Endothelial cell of umbilical vein (primary cell): ENCODE measurements around the gene DEPDC1. TPM values are rescaled to one million over a fixed set of nuclear protein-coding genes. Genes with fewer than 3 reads are reported as not detected.
"Not testable (repeated sequence)": the region's sequence is repeated elsewhere in the genome, so short reads cannot be mapped to it uniquely, and the experiment has no call there.

Experiments
- BruUV-seq: library from RNA; stranded (reverse); fragments of 400-500 nt; replicated peaks from 2 replicates; lab custom pipeline; 2021; lab: Mats Ljungman, UMichigan
- CTCF ChIA-PET: fragments of 300-600, 350-600 bp; sonication (Branson Sonifier 250); formaldehyde crosslinking; loops from one replicate; lab custom pipeline; 2021; ENCODE audit warnings: antibody characterized with exemption, inconsistent platforms; lab: Charles Lee
- POLR2A ChIA-PET: fragments of 300-600, 350-600 bp; sonication (Branson Sonifier 250); formaldehyde crosslinking; loops from one replicate; lab custom pipeline; 2021; ENCODE audit warnings: antibody characterized with exemption, inconsistent platforms; lab: Charles Lee
- DNase-seq: peaks from one replicate; pipeline ENCODE4 v3.0.0-alpha.2; 2011; ENCODE audit warnings: low read depth, low spot score
- FAIRE-seq: peaks from 2 replicates; lab custom pipeline; 2011; peaks lifted over from hg19 to GRCh38; lab: Jason Lieb, UNC
- H2AFZ ChIP-seq: 2 replicates; pipeline ENCODE4 v1.6.0; 2012; ENCODE audit warnings: low read depth, low read length, control low read depth, inconsistent platforms
- H3K27ac ChIP-seq: 2 replicates; pipeline ENCODE4 v1.5.1; 2011; ENCODE audit warnings: low read depth, mild to moderate bottlenecking, control low read depth, low read length, moderate library complexity; ENCODE audit not compliant: insufficient read depth
- H3K27me3 ChIP-seq, 2 experiments: 2 replicates each; pipeline versions ENCODE4 v1.6.0 to v1.6.1; 2011; ENCODE audit warnings: low read length in 2 of 2, mixed read lengths in 1 of 2; ENCODE audit not compliant: control insufficient read depth in 2 of 2, insufficient read depth in 2 of 2
- H3K36me3 ChIP-seq, 2 experiments: 2 replicates in 1 of 2; 3 replicates in 1 of 2; pipeline ENCODE4 v1.5.1; 2011; ENCODE audit warnings: low read length in 2 of 2, mild to moderate bottlenecking in 1 of 2, moderate library complexity in 1 of 2; ENCODE audit not compliant: control insufficient read depth in 2 of 2, insufficient read depth in 2 of 2; ENCODE audit errors: extremely low read depth in 1 of 2
- H3K4me1 ChIP-seq: 3 replicates; pipeline ENCODE4 v1.5.1; 2011; ENCODE audit warnings: mild to moderate bottlenecking, low read length; ENCODE audit not compliant: control insufficient read depth, insufficient read depth; ENCODE audit errors: extremely low read depth
- H3K4me2 ChIP-seq: 2 replicates; pipeline ENCODE4 v1.6.1; 2011; ENCODE audit warnings: low read length, control low read depth, mixed read lengths; ENCODE audit not compliant: insufficient read depth
- H3K4me3 ChIP-seq, 3 experiments: fragments of 200-600 bp in 1 of 3; sonication (generic), shearing (Covaris generic) in 1 of 3; replicated peaks in 1 of 3; 2 replicates each; pipeline ENCODE4 v1.5.1; 2011 to 2016; ENCODE audit warnings: control low read depth in 3 of 3, low read length in 3 of 3, mild to moderate bottlenecking in 2 of 3, inconsistent platforms in 1 of 3, low read depth in 1 of 3, moderate library complexity in 1 of 3; ENCODE audit not compliant: insufficient read depth in 1 of 3
- H3K79me2 ChIP-seq: 2 replicates; pipeline ENCODE4 v1.6.0; 2012; ENCODE audit warnings: low read length, inconsistent platforms; ENCODE audit not compliant: control insufficient read depth, insufficient read depth
- H3K9ac ChIP-seq: replicated peaks from 2 replicates; pipeline ENCODE3; 2011; ENCODE audit warnings: low read length, control low read depth; ENCODE audit not compliant: insufficient read depth; ENCODE audit errors: extremely low read depth
- H3K9me1 ChIP-seq: replicated peaks from 3 replicates; pipeline ENCODE4 v1.6.0; 2011; ENCODE audit warnings: mild to moderate bottlenecking, low read length; ENCODE audit not compliant: control insufficient read depth, insufficient read depth; ENCODE audit errors: extremely low read depth
- H3K9me3 ChIP-seq: replicated peaks from 2 replicates; pipeline ENCODE4 v1.5.1; 2012; ENCODE audit warnings: low read length, inconsistent platforms; ENCODE audit not compliant: control insufficient read depth, insufficient read depth
- H4K20me1 ChIP-seq: replicated peaks from 2 replicates; pipeline ENCODE3; 2011; ENCODE audit warnings: mild to moderate bottlenecking, low read length; ENCODE audit not compliant: control insufficient read depth, insufficient read depth; ENCODE audit errors: extremely low read depth
- FOS ChIP-seq: IDR thresholded peaks from 2 replicates; pipeline ENCODE4 v1.6.1; 2011; ENCODE audit warnings: mild to moderate bottlenecking, low read length, moderate library complexity, borderline replicate concordance; ENCODE audit not compliant: insufficient read depth
- JUN ChIP-seq: IDR thresholded peaks from 2 replicates; pipeline ENCODE4 v1.6.1; 2011; ENCODE audit warnings: borderline replicate concordance, low read depth; ENCODE audit not compliant: insufficient read length, insufficient read depth
- dilution Hi-C: fragments of 300-500 bp; cut with MboI; formaldehyde crosslinking; loops from one replicate; pipeline ENCODE4 v1.15.0; 2019; ENCODE audit warnings: low sequenced_read_pairs; ENCODE audit not compliant: extremely low pct_ligation_motif_present
- intact Hi-C: fragments of 100-400 bp; cut with micrococcal nuclease; formaldehyde crosslinking; loops from one replicate; pipeline ENCODE4 v1.10.0; 2022
- polyA plus RNA-seq, 4 experiments: library from polyadenylated mRNA; depleted of rRNA in 3 of 4; stranded (reverse) in 3 of 4; unstranded in 1 of 4; fragments of >200 nt; gene quantifications; 2 replicates each; pipeline versions ENCODE4 v1.2.1 to v1.2.3, GENCODE V29; 2011 to 2012; ENCODE audit warnings: missing spikeins in 1 of 4
- total RNA-seq: library from RNA; stranded (reverse); gene quantifications from 2 replicates; pipeline ENCODE4 v1.2.3, GENCODE V29; 2021
- TF ChIP-seq, protein P1 (sequence below), 2 donors: IDR thresholded peaks; 1 replicate in 1 of 2; 2 replicates in 1 of 2; pipeline ENCODE4 v1.5.1; 2011; ENCODE audit warnings: low read length in 2 of 2, mild to moderate bottlenecking in 2 of 2, moderate library complexity in 2 of 2, control low read depth in 1 of 2, inconsistent platforms in 1 of 2, low read depth in 1 of 2; ENCODE audit not compliant: insufficient read depth in 1 of 2; ENCODE audit errors: extremely low read depth in 1 of 2
- TF ChIP-seq, protein P2 (sequence below): IDR thresholded peaks from 2 replicates; pipeline ENCODE4 v1.6.1; 2011; ENCODE audit not compliant: insufficient read depth, insufficient read length

DEPDC1 gene
- total and polyA plus RNA-seq, 2 donors (not counting 3 experiments of a cell fraction or from before 2014, with no cell fraction given): 5.5 to 30.4 TPM

DNA sequence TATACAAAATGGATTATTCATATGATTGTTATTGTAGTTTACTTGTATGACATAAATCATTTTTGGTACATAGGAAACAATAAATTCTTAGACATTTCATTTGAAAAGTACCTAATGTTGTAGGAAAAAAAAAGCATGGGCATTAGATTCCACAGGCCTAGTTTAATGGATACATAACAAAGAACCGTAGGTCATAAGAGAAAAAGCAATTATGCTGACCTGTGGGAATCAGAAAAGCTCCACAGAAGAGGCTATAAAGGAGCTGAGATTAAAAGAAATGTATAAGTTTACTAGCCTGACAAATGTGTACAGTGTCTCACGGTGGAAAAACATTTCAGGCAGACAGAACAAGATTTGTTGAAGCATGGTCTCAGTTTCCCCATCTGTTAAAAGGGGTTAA is 3.7 kb downstream of the DEPDC1 start:
- no peaks in the 10 kb centered on the region for H4K20me1 ChIP-seq
- H3K4me2 ChIP-seq: peak overlapping the region; percentile 33
- no peaks in the 10 kb centered on the region for H3K27me3 ChIP-seq
- peaks cover 22% of the 10 kb centered on the region for H3K4me1 ChIP-seq
- CTCF ChIA-PET: interaction anchor here (1.0 to 2.8 kb wide), 2 partner anchors 9 to 15 kb away, joined by 4 to 10 read pairs; no protein-coding TSS in a partner anchor
- TF ChIP-seq, protein P1, sequence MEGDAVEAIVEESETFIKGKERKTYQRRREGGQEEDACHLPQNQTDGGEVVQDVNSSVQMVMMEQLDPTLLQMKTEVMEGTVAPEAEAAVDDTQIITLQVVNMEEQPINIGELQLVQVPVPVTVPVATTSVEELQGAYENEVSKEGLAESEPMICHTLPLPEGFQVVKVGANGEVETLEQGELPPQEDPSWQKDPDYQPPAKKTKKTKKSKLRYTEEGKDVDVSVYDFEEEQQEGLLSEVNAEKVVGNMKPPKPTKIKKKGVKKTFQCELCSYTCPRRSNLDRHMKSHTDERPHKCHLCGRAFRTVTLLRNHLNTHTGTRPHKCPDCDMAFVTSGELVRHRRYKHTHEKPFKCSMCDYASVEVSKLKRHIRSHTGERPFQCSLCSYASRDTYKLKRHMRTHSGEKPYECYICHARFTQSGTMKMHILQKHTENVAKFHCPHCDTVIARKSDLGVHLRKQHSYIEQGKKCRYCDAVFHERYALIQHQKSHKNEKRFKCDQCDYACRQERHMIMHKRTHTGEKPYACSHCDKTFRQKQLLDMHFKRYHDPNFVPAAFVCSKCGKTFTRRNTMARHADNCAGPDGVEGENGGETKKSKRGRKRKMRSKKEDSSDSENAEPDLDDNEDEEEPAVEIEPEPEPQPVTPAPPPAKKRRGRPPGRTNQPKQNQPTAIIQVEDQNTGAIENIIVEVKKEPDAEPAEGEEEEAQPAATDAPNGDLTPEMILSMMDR (IDR thresholded peaks at IDR 0.05; ENCODE audit: extremely low read depth in 1 of 2, insufficient read depth in 1 of 2, low read depth in 1 of 2, low read length in 2 of 2): no peak
- TF ChIP-seq FOS (no peak), JUN (no peak)
- TF ChIP-seq, protein P2, sequence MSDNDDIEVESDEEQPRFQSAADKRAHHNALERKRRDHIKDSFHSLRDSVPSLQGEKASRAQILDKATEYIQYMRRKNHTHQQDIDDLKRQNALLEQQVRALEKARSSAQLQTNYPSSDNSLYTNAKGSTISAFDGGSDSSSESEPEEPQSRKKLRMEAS: no peak
- no peak overlapping the region for H3K9ac ChIP-seq
- peaks cover 0 to 7% of the 10 kb centered on the region in 2 experiments for H3K36me3 ChIP-seq
- FAIRE-seq: no peak
- POLR2A ChIA-PET: no interaction called here
- H2AFZ ChIP-seq: no peak overlapping the region
- no peaks in the 10 kb centered on the region for H3K9me1 ChIP-seq
- no TSS peak for BruUV-seq
- H3K27ac ChIP-seq: no peak overlapping the region
- DNase-seq: no peak
- no peaks in the 10 kb centered on the region for H3K9me3 ChIP-seq
- no peak overlapping the region for H3K4me3 ChIP-seq
- H3K79me2 ChIP-seq: peaks cover 49% of the 10 kb centered on the region
- dilution Hi-C loops: no loop called here
- intact Hi-C loops: loop anchor here (10.0 kb wide), 3 partner anchors 598 to 1862 kb away; partner anchors contain the start of genes ANKRD13C and LRRC7

DNA sequence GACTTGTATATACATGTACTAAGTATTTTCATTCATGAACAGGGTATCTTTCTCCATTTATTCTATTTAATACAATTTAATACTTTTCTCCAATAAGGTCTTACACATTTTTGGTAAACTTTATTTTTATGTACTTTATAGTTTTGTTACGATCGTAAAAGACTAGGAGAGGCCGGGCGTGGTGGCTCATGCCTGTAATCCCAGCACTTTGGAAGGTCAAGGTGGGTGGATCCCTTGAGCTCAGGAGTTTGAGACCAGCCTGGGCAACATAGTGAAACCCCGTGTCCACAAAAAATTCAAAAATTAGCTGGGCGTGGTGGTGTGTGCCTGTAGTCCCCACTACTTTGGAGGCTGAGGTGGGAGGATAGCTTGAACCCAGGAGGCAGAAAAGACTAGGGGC is 4.6 kb downstream of the DEPDC1 start:
- H3K9ac ChIP-seq, H3K4me2 ChIP-seq, H3K4me3 ChIP-seq, H3K9me3 ChIP-seq, DNase-seq, H3K36me3 ChIP-seq, FAIRE-seq, H2AFZ ChIP-seq, H3K27ac ChIP-seq, H4K20me1 ChIP-seq, H3K27me3 ChIP-seq, H3K9me1 ChIP-seq, POLR2A ChIA-PET, dilution Hi-C loops, BruUV-seq: not testable (repeated sequence)
- intact Hi-C loops: loop anchor here (10.0 kb wide), 3 partner anchors 597 to 1863 kb away; partner anchors contain the start of genes ANKRD13C and LRRC7
- CTCF ChIA-PET: interaction anchor here (1.0 kb wide), 1 partner anchor 8 kb away, joined by 4 read pairs; no protein-coding TSS in a partner anchor
- Histone ChIP-seq H3K79me2 (peaks cover 49% of the 10 kb centered on the region), H3K4me1 (peaks cover 19% of the 10 kb centered on the region)
